H1 (cell line): ENCODE data around the gene CAMTA1. TPM values are rescaled to one million over a fixed set of nuclear protein-coding genes. Genes with fewer than 3 reads are reported as not detected.

Experiments used
- CEBPB ChIP-seq: IDR thresholded peaks from 2 replicates; pipeline ENCODE4 v1.6.1; 2012; ENCODE audit warnings: low read depth, low read length
- CHD2 ChIP-seq: IDR thresholded peaks from 2 replicates; pipeline ENCODE4 v1.6.1; 2012; ENCODE audit warnings: low read length, improper control_type of control experiment
- CTBP2 ChIP-seq: IDR thresholded peaks from 2 replicates; pipeline ENCODE4 v1.7.0; 2011; ENCODE audit warnings: borderline replicate concordance, mild to moderate bottlenecking, moderate library complexity, mixed read lengths, low read length; ENCODE audit not compliant: insufficient read depth, insufficient read length
- MAFK ChIP-seq: IDR thresholded peaks from 2 replicates; pipeline ENCODE4 v1.6.1; 2012; ENCODE audit warnings: low read depth, mild to moderate bottlenecking, improper control_type of control experiment, low read length
- PHF8 ChIP-seq: fragments of 200-600 bp; sonication (generic); conservative IDR thresholded peaks from 2 replicates; pipeline ENCODE4 v1.7.1; 2012; ENCODE audit warnings: low read depth, mild to moderate bottlenecking, inconsistent platforms, low read length, moderate library complexity
- POU5F1 ChIP-seq: IDR thresholded peaks from 2 replicates; pipeline ENCODE4 v1.6.1; 2011; ENCODE audit warnings: low read depth, mild to moderate bottlenecking, low read length, moderate library complexity
- RAD21 ChIP-seq, 2 experiments: IDR thresholded peaks in 1 of 2; conservative IDR thresholded peaks in 1 of 2; 2 replicates each; pipeline ENCODE4 v1.6.1; 2011; ENCODE audit warnings: low read depth in 2 of 2, low read length in 2 of 2, improper control_type of control experiment in 1 of 2, inconsistent platforms in 1 of 2, mild to moderate bottlenecking in 1 of 2, moderate library complexity in 1 of 2
- SIX5 ChIP-seq: IDR thresholded peaks from 2 replicates; pipeline ENCODE4 v1.6.1; 2011; ENCODE audit warnings: mild to moderate bottlenecking, low read depth, low read length
- TEAD4 ChIP-seq: IDR thresholded peaks from 2 replicates; pipeline ENCODE4 v1.6.1; 2012; ENCODE audit warnings: low read depth, low read length, inconsistent platforms, mixed read lengths
- USF2 ChIP-seq: IDR thresholded peaks from 2 replicates; pipeline ENCODE4 v1.6.1; 2011; ENCODE audit warnings: low read length, improper control_type of control experiment
- polyA plus RNA-seq, 7 experiments: library from polyadenylated mRNA; depleted of rRNA in 3 of 7; stranded (reverse) in 5 of 7; unstranded in 2 of 7; fragments of >200 nt in 5 of 7; fragments of 200-250 nt in 2 of 7; gene quantifications; 1 replicate in 5 of 7; 2 replicates in 1 of 7; 4 replicates in 1 of 7; pipeline versions ENCODE4 v1.2.1 to v1.2.3, GENCODE V29; 2011 to 2013; ENCODE audit warnings: missing spikeins in 2 of 7, mixed read lengths in 2 of 7
- total RNA-seq: library from RNA; stranded (reverse); fragmentation: NEBNext Ultra II Directional; extraction: Animal tissue kit (Norgen Biotek cat#: 25700); gene quantifications from 2 replicates; pipeline ENCODE4 v1.2.1, GENCODE V29; 2021
- TF ChIP-seq, protein P1 (sequence below): fragments of 300-600 bp; sonication (generic); IDR thresholded peaks from 2 replicates; pipeline ENCODE4 v1.7.1; 2012; ENCODE audit warnings: low read length, moderate library complexity, mild to moderate bottlenecking, inconsistent platforms; ENCODE audit not compliant: insufficient replicate concordance

The CAMTA1 gene
- total and polyA plus RNA-seq, 2 of the 8 experiments (the other 6 are each of a cell fraction or from before 2014, with no cell fraction given) = 65.0 to 119 TPM

DNA sequence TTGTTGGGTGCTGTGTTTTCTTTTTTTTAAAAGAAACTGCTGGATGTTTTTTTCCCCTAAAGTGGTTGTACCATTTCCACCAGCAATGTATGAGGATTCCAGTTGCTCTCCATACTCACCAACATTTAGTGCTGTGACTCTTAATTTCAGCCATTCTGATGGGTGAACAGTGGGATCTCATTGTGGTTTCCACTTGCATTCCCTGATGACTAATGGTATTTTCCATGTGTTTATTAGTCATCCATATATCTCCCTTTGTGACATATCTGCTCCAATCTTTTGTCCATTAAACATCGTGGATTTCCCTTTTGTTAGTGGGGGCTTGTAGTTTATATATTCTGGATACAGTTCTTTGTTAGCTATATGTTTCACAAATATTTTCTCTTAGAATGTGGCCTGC, 206.0 kb downstream of the CAMTA1 start (continued):
- TF ChIP-seq, protein P1, sequence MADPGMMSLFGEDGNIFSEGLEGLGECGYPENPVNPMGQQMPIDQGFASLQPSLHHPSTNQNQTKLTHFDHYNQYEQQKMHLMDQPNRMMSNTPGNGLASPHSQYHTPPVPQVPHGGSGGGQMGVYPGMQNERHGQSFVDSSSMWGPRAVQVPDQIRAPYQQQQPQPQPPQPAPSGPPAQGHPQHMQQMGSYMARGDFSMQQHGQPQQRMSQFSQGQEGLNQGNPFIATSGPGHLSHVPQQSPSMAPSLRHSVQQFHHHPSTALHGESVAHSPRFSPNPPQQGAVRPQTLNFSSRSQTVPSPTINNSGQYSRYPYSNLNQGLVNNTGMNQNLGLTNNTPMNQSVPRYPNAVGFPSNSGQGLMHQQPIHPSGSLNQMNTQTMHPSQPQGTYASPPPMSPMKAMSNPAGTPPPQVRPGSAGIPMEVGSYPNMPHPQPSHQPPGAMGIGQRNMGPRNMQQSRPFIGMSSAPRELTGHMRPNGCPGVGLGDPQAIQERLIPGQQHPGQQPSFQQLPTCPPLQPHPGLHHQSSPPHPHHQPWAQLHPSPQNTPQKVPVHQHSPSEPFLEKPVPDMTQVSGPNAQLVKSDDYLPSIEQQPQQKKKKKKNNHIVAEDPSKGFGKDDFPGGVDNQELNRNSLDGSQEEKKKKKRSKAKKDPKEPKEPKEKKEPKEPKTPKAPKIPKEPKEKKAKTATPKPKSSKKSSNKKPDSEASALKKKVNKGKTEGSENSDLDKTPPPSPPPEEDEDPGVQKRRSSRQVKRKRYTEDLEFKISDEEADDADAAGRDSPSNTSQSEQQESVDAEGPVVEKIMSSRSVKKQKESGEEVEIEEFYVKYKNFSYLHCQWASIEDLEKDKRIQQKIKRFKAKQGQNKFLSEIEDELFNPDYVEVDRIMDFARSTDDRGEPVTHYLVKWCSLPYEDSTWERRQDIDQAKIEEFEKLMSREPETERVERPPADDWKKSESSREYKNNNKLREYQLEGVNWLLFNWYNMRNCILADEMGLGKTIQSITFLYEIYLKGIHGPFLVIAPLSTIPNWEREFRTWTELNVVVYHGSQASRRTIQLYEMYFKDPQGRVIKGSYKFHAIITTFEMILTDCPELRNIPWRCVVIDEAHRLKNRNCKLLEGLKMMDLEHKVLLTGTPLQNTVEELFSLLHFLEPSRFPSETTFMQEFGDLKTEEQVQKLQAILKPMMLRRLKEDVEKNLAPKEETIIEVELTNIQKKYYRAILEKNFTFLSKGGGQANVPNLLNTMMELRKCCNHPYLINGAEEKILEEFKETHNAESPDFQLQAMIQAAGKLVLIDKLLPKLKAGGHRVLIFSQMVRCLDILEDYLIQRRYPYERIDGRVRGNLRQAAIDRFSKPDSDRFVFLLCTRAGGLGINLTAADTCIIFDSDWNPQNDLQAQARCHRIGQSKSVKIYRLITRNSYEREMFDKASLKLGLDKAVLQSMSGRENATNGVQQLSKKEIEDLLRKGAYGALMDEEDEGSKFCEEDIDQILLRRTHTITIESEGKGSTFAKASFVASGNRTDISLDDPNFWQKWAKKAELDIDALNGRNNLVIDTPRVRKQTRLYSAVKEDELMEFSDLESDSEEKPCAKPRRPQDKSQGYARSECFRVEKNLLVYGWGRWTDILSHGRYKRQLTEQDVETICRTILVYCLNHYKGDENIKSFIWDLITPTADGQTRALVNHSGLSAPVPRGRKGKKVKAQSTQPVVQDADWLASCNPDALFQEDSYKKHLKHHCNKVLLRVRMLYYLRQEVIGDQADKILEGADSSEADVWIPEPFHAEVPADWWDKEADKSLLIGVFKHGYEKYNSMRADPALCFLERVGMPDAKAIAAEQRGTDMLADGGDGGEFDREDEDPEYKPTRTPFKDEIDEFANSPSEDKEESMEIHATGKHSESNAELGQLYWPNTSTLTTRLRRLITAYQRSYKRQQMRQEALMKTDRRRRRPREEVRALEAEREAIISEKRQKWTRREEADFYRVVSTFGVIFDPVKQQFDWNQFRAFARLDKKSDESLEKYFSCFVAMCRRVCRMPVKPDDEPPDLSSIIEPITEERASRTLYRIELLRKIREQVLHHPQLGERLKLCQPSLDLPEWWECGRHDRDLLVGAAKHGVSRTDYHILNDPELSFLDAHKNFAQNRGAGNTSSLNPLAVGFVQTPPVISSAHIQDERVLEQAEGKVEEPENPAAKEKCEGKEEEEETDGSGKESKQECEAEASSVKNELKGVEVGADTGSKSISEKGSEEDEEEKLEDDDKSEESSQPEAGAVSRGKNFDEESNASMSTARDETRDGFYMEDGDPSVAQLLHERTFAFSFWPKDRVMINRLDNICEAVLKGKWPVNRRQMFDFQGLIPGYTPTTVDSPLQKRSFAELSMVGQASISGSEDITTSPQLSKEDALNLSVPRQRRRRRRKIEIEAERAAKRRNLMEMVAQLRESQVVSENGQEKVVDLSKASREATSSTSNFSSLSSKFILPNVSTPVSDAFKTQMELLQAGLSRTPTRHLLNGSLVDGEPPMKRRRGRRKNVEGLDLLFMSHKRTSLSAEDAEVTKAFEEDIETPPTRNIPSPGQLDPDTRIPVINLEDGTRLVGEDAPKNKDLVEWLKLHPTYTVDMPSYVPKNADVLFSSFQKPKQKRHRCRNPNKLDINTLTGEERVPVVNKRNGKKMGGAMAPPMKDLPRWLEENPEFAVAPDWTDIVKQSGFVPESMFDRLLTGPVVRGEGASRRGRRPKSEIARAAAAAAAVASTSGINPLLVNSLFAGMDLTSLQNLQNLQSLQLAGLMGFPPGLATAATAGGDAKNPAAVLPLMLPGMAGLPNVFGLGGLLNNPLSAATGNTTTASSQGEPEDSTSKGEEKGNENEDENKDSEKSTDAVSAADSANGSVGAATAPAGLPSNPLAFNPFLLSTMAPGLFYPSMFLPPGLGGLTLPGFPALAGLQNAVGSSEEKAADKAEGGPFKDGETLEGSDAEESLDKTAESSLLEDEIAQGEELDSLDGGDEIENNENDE = no peak
- TF ChIP-seq TEAD4 (no peak), PHF8 (no peak), SIX5 (no peak), POU5F1 (no peak), MAFK (no peak), RAD21 (IDR thresholded peaks at IDR 0.05 in 1 of 2, conservative IDR thresholded peaks at IDR 0.05 in 1 of 2; ENCODE audit: low read depth in 2 of 2, low read length in 2 of 2) (no peak), CHD2 (no peak), CEBPB (no peak), CTBP2 (no peak), USF2 (no peak)
